Subcutaneous adipose tissue (tissue), 4 donors: ENCODE data around the gene TIMM44. TPM values are rescaled to one million over a fixed set of nuclear protein-coding genes. Genes with fewer than 3 reads are reported as not detected.

Source experiments
- CTCF ChIP-seq: fragments of 450-650 bp; IDR thresholded peaks from one replicate; pipeline ENCODE4 v1.5.1; 2016; ENCODE audit warnings: low read depth, mild to moderate bottlenecking, control low read depth, antibody characterized with exemption, moderate library complexity
- total RNA-seq, 4 donors: library from RNA; depleted of rRNA; stranded (reverse); fragments of >200 nt; gene quantifications; one replicate each; pipeline ENCODE4 v1.1.0, GENCODE V29; 2016

Gene TIMM44
- total RNA-seq, 4 donors from 2014 or later = 31.6 to 44.1 (median 38.0) TPM

- no peak for TF ChIP-seq CTCF
Observed at GRCh38 chr19:7913652-7914051, 29.8 kb downstream of the TIMM44 start.

GRCh38 chr19:7912697-7913564, 30.5 kb downstream of the TIMM44 start:
- TF ChIP-seq CTCF = no peak

GRCh38 chr19:7912144-7912696, 31.2 kb downstream of the TIMM44 start:
- TF ChIP-seq CTCF = no peak

- TF ChIP-seq CTCF = no peak
Observed at GRCh38 chr19:7911508-7912143, 31.8 kb downstream of the TIMM44 start.

GRCh38 chr19:7910321-7911161, 32.9 kb downstream of the TIMM44 start:
- TF ChIP-seq CTCF = no peak

GRCh38 chr19:7909471-7910067, 33.9 kb downstream of the TIMM44 start:
- TF ChIP-seq CTCF = no peak
